Mesenchymal stem cell (in vitro differentiated cells and primary cell): ENCODE data around the gene PPP5C.

Source experiments
- DNase-seq: peaks from one replicate; pipeline ENCODE4 v3.0.0-alpha.2; 2013
- H2AFZ ChIP-seq: one replicate; pipeline ENCODE4 v1.6.1; 2013; ENCODE audit warnings: low read depth, mild to moderate bottlenecking, control low read depth, inconsistent platforms, low read length, moderate library complexity
- H2AK5ac ChIP-seq: 2 replicates; pipeline ENCODE4 v1.6.1; 2013; ENCODE audit warnings: low read length, moderate library complexity, mild to moderate bottlenecking, inconsistent platforms; ENCODE audit not compliant: severe bottlenecking
- H2BK120ac ChIP-seq: one replicate; pipeline ENCODE4 v1.6.1; 2013; ENCODE audit warnings: low read depth, mild to moderate bottlenecking, inconsistent platforms, low read length, moderate library complexity
- H2BK12ac ChIP-seq, 2 experiments: one replicate each; pipeline ENCODE4 v1.6.1; 2013; ENCODE audit warnings: inconsistent platforms in 2 of 2, low read length in 2 of 2, mild to moderate bottlenecking in 2 of 2, moderate library complexity in 2 of 2, control low read depth in 1 of 2
- H2BK15ac ChIP-seq: one replicate; pipeline ENCODE4 v1.6.1; 2013; ENCODE audit warnings: mild to moderate bottlenecking, low read depth, inconsistent platforms; ENCODE audit not compliant: poor library complexity, severe bottlenecking
- H2BK5ac ChIP-seq: 2 replicates; pipeline ENCODE4 v1.6.1; 2013; ENCODE audit warnings: low read depth, mild to moderate bottlenecking, low read length, control low read depth, inconsistent platforms; ENCODE audit not compliant: poor library complexity, severe bottlenecking
- H3K14ac ChIP-seq, 2 experiments: one replicate each; pipeline ENCODE4 v1.6.1; 2013; ENCODE audit warnings: inconsistent platforms in 2 of 2, low read length in 2 of 2, control low read depth in 1 of 2, mild to moderate bottlenecking in 1 of 2, moderate library complexity in 1 of 2
- H3K18ac ChIP-seq, 2 experiments: one replicate each; pipeline ENCODE4 v1.6.1; 2013; ENCODE audit warnings: inconsistent platforms in 2 of 2, low read length in 2 of 2, control low read depth in 1 of 2, low read depth in 1 of 2, mild to moderate bottlenecking in 1 of 2
- H3K23ac ChIP-seq, 2 experiments: one replicate each; pipeline ENCODE4 v1.6.1; 2013; ENCODE audit warnings: inconsistent platforms in 2 of 2, low read length in 2 of 2, mild to moderate bottlenecking in 2 of 2, moderate library complexity in 2 of 2, control low read depth in 1 of 2
- H3K27ac ChIP-seq: 2 replicates; pipeline ENCODE4 v1.5.1; 2013; ENCODE audit warnings: mild to moderate bottlenecking, moderate library complexity, low read length, control low read depth, inconsistent platforms; ENCODE audit not compliant: poor library complexity, severe bottlenecking
- H3K27me3 ChIP-seq, 2 experiments: 2 replicates each; pipeline versions ENCODE4 v1.6.1 to v1.7.0; 2013; ENCODE audit warnings: low read length in 2 of 2, mild to moderate bottlenecking in 2 of 2, moderate library complexity in 2 of 2, control low read depth in 1 of 2, inconsistent platforms in 1 of 2; ENCODE audit not compliant: control insufficient read depth in 1 of 2, insufficient read depth in 1 of 2
- H3K36me3 ChIP-seq, 2 experiments: 2 replicates each; pipeline versions ENCODE4 v1.6.1 to v1.7.0; 2013; ENCODE audit warnings: low read length in 2 of 2, control low read depth in 1 of 2, inconsistent platforms in 1 of 2, low read depth in 1 of 2, mild to moderate bottlenecking in 1 of 2; ENCODE audit not compliant: insufficient read depth in 2 of 2, control insufficient read depth in 1 of 2
- H3K4ac ChIP-seq, 2 experiments: one replicate each; pipeline ENCODE4 v1.6.1; 2013; ENCODE audit warnings: inconsistent platforms in 2 of 2, low read length in 2 of 2, mild to moderate bottlenecking in 2 of 2, moderate library complexity in 2 of 2, control low read depth in 1 of 2, low read depth in 1 of 2
- H3K4me1 ChIP-seq: 2 replicates; pipeline ENCODE4 v1.6.1; 2013; ENCODE audit warnings: low read depth, low read length, control low read depth; ENCODE audit not compliant: control insufficient read depth, insufficient read depth
- H3K4me2 ChIP-seq: 2 replicates; pipeline ENCODE4 v1.6.1; 2013; ENCODE audit warnings: low read length, mild to moderate bottlenecking, inconsistent platforms; ENCODE audit not compliant: poor library complexity, severe bottlenecking
- H3K4me3 ChIP-seq, 2 experiments: 2 replicates each; pipeline versions ENCODE4 v1.5.1 to v1.7.0; 2013; ENCODE audit warnings: low read length in 2 of 2, mild to moderate bottlenecking in 2 of 2, control low read depth in 1 of 2, low read depth in 1 of 2; ENCODE audit not compliant: insufficient read depth in 1 of 2
- H3K79me1 ChIP-seq: replicated peaks from 2 replicates; pipeline ENCODE4 v1.6.1; 2013; ENCODE audit warnings: mild to moderate bottlenecking, control low read depth, low read length, inconsistent platforms; ENCODE audit not compliant: poor library complexity, severe bottlenecking
- H3K9ac ChIP-seq: 2 replicates; pipeline ENCODE4 v1.7.0; 2013; ENCODE audit warnings: mild to moderate bottlenecking, low read length, moderate library complexity
- H3K9me3 ChIP-seq: 2 replicates; pipeline ENCODE4 v1.7.0; 2013; ENCODE audit warnings: mild to moderate bottlenecking, low read length; ENCODE audit not compliant: control insufficient read depth
- H4K8ac ChIP-seq: one replicate; pipeline ENCODE4 v1.6.1; 2013; ENCODE audit warnings: inconsistent platforms, mild to moderate bottlenecking, low read length, moderate library complexity
- H4K91ac ChIP-seq: one replicate; pipeline ENCODE4 v1.6.1; 2013; ENCODE audit warnings: mild to moderate bottlenecking, low read length, inconsistent platforms
- WGBS: methylation state at CpG from one replicate; pipeline ENCODE4 v1.1.7; 2013; ENCODE audit warnings: mixed read lengths; 5-methylcytosine and 5-hydroxymethylcytosine counted together

PPP5C gene

DNA sequence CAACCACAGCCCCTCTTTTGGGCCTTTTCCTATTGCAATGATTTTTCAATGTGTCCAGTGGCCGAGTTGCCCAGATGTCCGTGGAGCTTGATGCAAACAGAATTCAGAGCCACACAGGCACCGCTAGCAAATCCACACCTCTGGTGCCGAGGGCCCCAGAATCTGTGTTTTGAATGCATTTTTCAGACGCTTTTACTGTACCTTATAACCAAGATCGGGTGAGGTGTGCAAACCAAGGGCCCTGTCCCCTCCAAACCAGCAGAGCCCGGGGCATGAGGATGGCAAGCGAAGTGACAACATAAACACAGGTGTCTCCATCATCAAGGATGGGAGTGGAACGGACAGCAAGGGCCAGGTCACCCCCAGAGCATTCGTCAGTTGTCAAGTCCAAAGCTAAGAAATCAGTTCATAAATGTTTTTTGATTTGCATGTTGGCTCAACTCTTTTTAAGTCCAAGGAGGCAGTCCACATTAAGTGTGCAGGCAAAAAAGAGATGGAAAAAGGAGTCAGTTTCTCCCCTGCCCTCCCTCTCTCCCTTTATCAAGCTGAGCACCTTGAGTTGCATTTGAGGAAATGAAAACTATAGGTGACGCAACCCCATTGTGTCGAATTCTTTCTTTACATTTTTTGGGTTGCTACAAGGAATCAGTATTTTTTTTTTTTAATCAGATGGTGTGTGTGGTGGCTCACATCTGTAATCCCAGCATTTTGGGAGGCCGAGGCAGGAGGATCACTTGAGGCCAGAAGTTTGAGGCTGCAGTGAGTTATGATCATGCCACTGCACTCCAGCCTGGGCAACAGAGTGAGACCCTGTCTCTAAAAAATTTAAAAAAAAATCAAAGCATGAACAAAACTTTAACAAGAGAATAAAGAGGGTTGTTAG, 63.6 kb downstream of the PPP5C start:
- Histone ChIP-seq H3K9me3 (no peaks in the 10 kb centered on the region), H3K9ac (no peak overlapping the region), H2BK15ac (no peak overlapping the region), H2AFZ (no peak overlapping the region), H3K79me1 (peaks cover 22% of the 10 kb centered on the region), H4K91ac (no peak overlapping the region), H3K18ac (peak overlapping the region in 1 of 2 experiments; percentile 67), H3K23ac (no peak overlapping the region), H3K14ac (no peak overlapping the region), H2BK12ac (no peak overlapping the region), H3K27ac (no peak overlapping the region), H3K36me3 (peaks cover 0 to 16% of the 10 kb centered on the region in 2 experiments), H4K8ac (no peak overlapping the region), H3K27me3 (peaks cover 0 to 53% of the 10 kb centered on the region in 2 experiments), H3K4ac (no peak overlapping the region), H2BK120ac (no peak overlapping the region), H3K4me3 (no peak overlapping the region), H3K4me1 (peaks cover 41% of the 10 kb centered on the region), H2BK5ac (no peak overlapping the region), H2AK5ac (no peak overlapping the region), H3K4me2 (no peak overlapping the region)
- DNase-seq: no peak
- 96% methylated on average over 13 of the region's 13 CpGs for WGBS

DNA sequence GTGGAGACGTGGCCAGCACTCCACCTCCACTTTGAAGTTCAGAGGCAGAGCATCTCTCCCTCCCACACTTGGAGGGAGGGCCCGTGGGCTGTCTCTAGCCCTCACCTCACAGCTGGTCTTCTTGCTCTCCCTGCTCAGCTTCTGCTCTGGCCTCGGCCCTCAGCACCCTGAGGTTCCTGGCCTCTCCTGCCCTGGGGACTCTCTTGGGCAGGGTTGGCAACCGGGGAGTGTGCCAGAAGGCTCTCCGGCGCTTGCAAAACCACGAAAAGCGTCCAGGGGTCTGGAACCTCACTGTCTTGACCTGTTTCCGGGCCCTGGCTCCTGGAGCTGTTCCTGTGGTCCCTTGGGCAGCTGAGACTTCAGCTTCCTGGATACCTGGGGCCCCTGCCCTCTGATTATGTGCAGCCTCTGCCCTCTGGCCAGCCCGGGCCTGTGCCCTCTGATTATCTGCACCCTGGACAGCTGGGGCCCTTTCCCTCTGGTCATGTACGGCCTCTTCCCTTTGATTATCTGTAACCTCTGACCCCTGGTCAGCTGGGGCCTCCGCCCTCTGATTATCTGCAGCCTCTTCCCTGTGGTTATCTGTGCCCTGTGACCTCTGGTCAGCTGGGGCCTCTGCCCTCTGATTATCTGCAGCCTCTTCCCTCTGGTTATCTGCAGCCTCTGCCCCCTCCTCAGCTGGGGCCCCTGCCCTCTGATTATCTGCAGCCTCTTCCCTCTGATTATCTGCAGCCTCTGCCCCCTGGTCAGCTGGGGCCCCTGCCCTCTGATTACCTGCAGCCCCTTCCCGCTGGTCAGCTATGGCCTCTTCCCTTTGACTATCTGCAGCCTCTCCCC, 64.4 kb downstream of the PPP5C start:
- H3K36me3 ChIP-seq: peaks cover 0 to 16% of the 10 kb centered on the region in 2 experiments
- no peak overlapping the region for H2AFZ ChIP-seq
- H3K4me2 ChIP-seq: peak overlapping the region; percentile 89
- no peak overlapping the region for H4K8ac ChIP-seq
- peak overlapping the region in 1 of 2 experiments; percentile 94 for H3K23ac ChIP-seq
- 81% methylated on average over 13 of the region's 13 CpGs for whole genome bisulfite sequencing
- no peak for DNase-seq
- H3K14ac ChIP-seq: peak overlapping the region in 1 of 2 experiments; percentile 96
- no peak overlapping the region for H3K27ac ChIP-seq
- peak overlapping the region; percentile 21 for H2BK120ac ChIP-seq
- H2BK15ac ChIP-seq: no peak overlapping the region
- peak overlapping the region; percentile 35 to 99 for H3K18ac ChIP-seq
- peak overlapping the region; percentile 70 to 71 for H3K4me3 ChIP-seq
- peaks cover 44% of the 10 kb centered on the region for H3K4me1 ChIP-seq
- peak overlapping the region in 1 of 2 experiments; percentile 54 for H2BK12ac ChIP-seq
- H3K4ac ChIP-seq: peak overlapping the region in 1 of 2 experiments; percentile 100
- no peak overlapping the region for H4K91ac ChIP-seq
- no peaks in the 10 kb centered on the region for H3K9me3 ChIP-seq
- H3K79me1 ChIP-seq: peaks cover 22% of the 10 kb centered on the region
- no peak overlapping the region for H2AK5ac ChIP-seq
- peaks cover 0 to 46% of the 10 kb centered on the region in 2 experiments for H3K27me3 ChIP-seq
- peak overlapping the region; percentile 82 for H3K9ac ChIP-seq
- no peak overlapping the region for H2BK5ac ChIP-seq

DNA sequence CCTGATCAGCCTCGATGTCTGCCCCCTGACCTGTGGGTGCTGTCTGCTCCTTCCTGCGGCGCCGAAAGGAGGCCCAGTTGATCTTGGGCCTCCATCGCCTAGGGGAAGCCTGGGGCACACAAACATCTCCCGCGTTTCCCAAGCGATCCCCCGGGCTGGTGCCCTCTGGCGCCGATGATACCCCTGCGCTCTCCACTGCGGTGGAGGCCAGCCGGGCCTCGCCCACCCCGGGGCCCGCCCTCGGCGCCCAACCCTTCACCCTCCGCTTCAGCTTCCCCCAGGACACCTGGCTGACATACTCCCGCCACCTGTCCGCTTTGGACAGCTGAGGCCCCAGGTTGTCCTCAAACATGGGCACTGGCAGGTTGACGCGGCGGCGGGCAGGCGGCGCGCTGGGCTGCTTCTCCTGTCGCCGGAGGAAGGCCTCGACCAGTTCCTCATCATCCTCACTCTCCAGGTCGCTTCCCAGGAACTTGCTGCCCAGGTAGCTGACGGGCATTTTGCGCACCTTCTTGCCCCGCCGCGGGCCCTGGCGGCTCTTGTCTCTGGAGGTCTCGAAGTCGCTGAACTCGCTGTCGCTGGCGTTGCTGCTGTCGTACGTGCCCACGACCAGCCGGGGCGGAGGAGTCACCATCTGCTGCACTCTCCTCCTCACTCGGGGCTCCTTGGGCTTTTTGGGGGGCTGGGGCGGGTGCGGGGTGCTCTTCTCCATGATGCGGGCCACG, 65.2 kb downstream of the PPP5C start:
- Histone ChIP-seq H3K14ac (peak overlapping the region in 1 of 2 experiments; percentile 96), H3K4ac (peak overlapping the region; percentile 67 to 100), H3K4me2 (peak overlapping the region; percentile 89), H4K91ac (peak overlapping the region; percentile 35), H3K9me3 (no peaks in the 10 kb centered on the region), H2AK5ac (no peak overlapping the region), H3K27ac (no peak overlapping the region), H3K4me3 (peak overlapping the region; percentile 70 to 71), H3K23ac (peak overlapping the region in 1 of 2 experiments; percentile 94), H3K9ac (peak overlapping the region; percentile 82), H2AFZ (no peak overlapping the region), H2BK12ac (peak overlapping the region in 1 of 2 experiments; percentile 95), H3K18ac (peak overlapping the region; percentile 5 to 99), H4K8ac (no peak overlapping the region), H2BK120ac (no peak overlapping the region), H3K79me1 (peaks cover 22% of the 10 kb centered on the region), H3K36me3 (peaks cover 0 to 16% of the 10 kb centered on the region in 2 experiments), H2BK5ac (no peak overlapping the region), H3K4me1 (peaks cover 47% of the 10 kb centered on the region), H2BK15ac (no peak overlapping the region), H3K27me3 (peaks cover 0 to 43% of the 10 kb centered on the region in 2 experiments)
- 11% methylated on average over 54 of the region's 54 CpGs for WGBS
- no peak for DNase-seq
